Measurements from ENCODE around the gene SFXN3. TPM values are rescaled to one million over a fixed set of nuclear protein-coding genes. Genes with fewer than 3 reads are reported as not detected.

SFXN3 gene
- total RNA-seq, 1 experiment from 2014 or later, result 27.5 TPM

DNA sequence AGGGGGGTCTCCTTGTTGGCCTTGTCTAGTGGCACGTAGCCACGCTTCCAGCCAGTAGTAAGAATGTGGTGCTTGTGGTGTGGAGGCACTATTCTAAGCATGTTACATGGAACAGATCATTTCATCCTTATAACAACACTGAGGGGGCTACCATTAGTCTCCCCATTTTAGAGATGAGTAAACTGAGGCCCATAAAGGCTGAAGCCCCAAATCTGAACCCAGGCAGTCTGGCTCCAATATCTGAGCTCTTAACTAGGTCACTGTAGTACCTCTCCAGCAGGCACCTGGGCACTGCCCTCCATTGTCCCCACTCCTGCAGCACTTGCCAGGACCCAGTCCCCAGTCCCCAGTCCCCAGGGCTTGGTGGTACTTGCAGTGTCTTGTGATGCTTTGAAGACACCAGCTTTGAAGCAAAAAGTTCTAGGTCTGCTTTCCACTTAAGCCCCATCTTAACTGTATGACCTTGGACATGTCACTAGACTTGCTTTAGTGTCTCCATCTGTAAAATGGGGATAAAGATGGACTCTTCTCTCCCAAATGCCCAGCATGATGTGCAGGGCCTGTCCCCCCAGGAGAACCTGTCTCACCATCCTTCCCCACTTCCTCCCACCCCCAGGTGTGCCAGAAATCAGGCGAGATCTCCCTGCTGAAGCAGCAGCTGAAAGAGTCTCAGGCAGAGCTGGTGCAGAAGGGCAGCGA, 25.0 kb upstream of the SFXN3 start:
- H3K4me3 Mint-ChIP-seq (ENCODE audit: low read depth, unreplicated experiment), result no peak overlapping the region
- TF ChIP-seq, protein P1, sequence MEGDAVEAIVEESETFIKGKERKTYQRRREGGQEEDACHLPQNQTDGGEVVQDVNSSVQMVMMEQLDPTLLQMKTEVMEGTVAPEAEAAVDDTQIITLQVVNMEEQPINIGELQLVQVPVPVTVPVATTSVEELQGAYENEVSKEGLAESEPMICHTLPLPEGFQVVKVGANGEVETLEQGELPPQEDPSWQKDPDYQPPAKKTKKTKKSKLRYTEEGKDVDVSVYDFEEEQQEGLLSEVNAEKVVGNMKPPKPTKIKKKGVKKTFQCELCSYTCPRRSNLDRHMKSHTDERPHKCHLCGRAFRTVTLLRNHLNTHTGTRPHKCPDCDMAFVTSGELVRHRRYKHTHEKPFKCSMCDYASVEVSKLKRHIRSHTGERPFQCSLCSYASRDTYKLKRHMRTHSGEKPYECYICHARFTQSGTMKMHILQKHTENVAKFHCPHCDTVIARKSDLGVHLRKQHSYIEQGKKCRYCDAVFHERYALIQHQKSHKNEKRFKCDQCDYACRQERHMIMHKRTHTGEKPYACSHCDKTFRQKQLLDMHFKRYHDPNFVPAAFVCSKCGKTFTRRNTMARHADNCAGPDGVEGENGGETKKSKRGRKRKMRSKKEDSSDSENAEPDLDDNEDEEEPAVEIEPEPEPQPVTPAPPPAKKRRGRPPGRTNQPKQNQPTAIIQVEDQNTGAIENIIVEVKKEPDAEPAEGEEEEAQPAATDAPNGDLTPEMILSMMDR (IDR thresholded peaks at IDR 0.05; ENCODE audit: unreplicated experiment), result no peak
- no peaks in the 10 kb centered on the region for H3K27me3 Mint-ChIP-seq (ENCODE audit: unreplicated experiment)
- H3K36me3 Mint-ChIP-seq (ENCODE audit: insufficient read depth, unreplicated experiment), result peaks cover 3% of the 10 kb centered on the region
- no TSS peak for BruUV-seq (replicated peaks)
- intact Hi-C loops (cut with micrococcal nuclease; ENCODE audit: unreplicated experiment), result no loop called here
- DNase-seq, result no peak
- H3K27ac Mint-ChIP-seq (ENCODE audit: unreplicated experiment), result no peak overlapping the region
- H3K4me1 Mint-ChIP-seq (ENCODE audit: low read depth, unreplicated experiment), result no peaks in the 10 kb centered on the region
- H3K9me3 Mint-ChIP-seq (ENCODE audit: low read depth, unreplicated experiment), result no peaks in the 10 kb centered on the region
- CTCF ChIA-PET, result no interaction called here

DNA sequence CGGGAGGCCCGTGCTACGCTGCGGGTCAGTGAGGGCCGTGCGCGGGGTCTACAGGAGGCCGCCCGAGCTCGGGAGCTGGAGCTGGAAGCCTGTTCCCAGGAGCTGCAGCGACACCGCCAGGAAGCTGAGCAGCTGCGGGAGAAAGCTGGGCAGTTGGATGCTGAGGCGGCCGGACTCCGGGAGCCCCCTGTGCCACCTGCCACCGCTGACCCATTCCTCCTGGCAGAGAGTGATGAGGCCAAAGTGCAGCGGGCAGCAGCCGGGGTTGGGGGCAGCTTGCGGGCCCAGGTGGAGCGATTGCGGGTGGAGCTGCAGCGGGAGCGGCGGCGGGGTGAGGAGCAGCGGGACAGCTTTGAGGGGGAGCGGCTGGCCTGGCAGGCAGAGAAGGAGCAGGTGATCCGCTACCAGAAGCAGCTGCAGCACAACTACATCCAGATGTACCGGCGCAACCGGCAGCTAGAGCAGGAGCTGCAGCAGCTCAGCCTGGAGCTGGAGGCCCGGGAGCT, 24.4 kb upstream of the SFXN3 start:
- H3K36me3 Mint-ChIP-seq (ENCODE audit: insufficient read depth, unreplicated experiment), result no peaks in the 10 kb centered on the region
- no peaks in the 10 kb centered on the region for H3K9me3 Mint-ChIP-seq (ENCODE audit: low read depth, unreplicated experiment)
- intact Hi-C loops (cut with micrococcal nuclease; ENCODE audit: unreplicated experiment), result no loop called here
- no TSS peak for BruUV-seq (replicated peaks)
- H3K4me1 Mint-ChIP-seq (ENCODE audit: low read depth, unreplicated experiment), result no peaks in the 10 kb centered on the region
- H3K27me3 Mint-ChIP-seq (ENCODE audit: unreplicated experiment), result no peaks in the 10 kb centered on the region
- no peak overlapping the region for H3K4me3 Mint-ChIP-seq (ENCODE audit: low read depth, unreplicated experiment)
- CTCF ChIA-PET, result no interaction called here
- TF ChIP-seq, protein P1 (IDR thresholded peaks at IDR 0.05; ENCODE audit: unreplicated experiment), result no peak
- no peak for DNase-seq
- H3K27ac Mint-ChIP-seq (ENCODE audit: unreplicated experiment), result no peak overlapping the region

DNA sequence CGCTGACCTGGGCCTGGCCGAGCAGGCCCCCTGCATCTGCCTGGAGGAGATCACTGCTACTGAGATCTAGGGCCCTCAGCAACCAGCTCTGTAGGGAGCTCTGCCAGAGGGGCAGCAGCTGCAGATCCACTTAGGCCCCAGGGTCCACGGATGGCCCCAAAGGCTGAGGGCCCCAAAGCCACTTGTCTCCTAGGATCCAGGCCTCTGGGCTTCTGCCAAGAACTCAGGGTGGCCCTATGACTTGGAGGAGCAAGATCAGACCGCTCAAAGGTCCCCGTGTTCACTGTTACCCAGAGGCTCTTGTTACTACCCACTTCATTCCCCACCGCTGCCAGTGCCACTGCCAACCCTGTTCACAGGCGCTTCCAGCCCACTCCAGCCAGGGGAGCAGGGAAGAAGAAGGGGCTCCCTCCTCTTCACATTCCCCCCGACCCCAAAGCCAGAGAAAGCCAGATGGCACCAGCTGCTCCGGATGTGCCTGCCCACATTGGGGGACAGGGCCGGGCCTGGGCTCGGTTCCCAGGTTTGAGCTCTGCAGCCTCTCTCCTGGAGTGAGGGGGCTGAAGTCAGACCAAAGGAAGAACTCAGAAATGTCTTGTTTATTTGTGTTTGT, 23.8 kb upstream of the SFXN3 start:
- no TSS peak for BruUV-seq (replicated peaks)
- Mint-ChIP-seq H3K27ac (ENCODE audit: unreplicated experiment) (no peak overlapping the region), H3K27me3 (ENCODE audit: unreplicated experiment) (no peaks in the 10 kb centered on the region), H3K36me3 (ENCODE audit: insufficient read depth, unreplicated experiment) (no peaks in the 10 kb centered on the region), H3K9me3 (ENCODE audit: low read depth, unreplicated experiment) (no peaks in the 10 kb centered on the region), H3K4me3 (ENCODE audit: low read depth, unreplicated experiment) (no peak overlapping the region), H3K4me1 (ENCODE audit: low read depth, unreplicated experiment) (no peaks in the 10 kb centered on the region)
- DNase-seq, result no peak
- CTCF ChIA-PET, result no interaction called here
- intact Hi-C loops (cut with micrococcal nuclease; ENCODE audit: unreplicated experiment), result no loop called here
- TF ChIP-seq, protein P1 (IDR thresholded peaks at IDR 0.05; ENCODE audit: unreplicated experiment), result no peak

DNA sequence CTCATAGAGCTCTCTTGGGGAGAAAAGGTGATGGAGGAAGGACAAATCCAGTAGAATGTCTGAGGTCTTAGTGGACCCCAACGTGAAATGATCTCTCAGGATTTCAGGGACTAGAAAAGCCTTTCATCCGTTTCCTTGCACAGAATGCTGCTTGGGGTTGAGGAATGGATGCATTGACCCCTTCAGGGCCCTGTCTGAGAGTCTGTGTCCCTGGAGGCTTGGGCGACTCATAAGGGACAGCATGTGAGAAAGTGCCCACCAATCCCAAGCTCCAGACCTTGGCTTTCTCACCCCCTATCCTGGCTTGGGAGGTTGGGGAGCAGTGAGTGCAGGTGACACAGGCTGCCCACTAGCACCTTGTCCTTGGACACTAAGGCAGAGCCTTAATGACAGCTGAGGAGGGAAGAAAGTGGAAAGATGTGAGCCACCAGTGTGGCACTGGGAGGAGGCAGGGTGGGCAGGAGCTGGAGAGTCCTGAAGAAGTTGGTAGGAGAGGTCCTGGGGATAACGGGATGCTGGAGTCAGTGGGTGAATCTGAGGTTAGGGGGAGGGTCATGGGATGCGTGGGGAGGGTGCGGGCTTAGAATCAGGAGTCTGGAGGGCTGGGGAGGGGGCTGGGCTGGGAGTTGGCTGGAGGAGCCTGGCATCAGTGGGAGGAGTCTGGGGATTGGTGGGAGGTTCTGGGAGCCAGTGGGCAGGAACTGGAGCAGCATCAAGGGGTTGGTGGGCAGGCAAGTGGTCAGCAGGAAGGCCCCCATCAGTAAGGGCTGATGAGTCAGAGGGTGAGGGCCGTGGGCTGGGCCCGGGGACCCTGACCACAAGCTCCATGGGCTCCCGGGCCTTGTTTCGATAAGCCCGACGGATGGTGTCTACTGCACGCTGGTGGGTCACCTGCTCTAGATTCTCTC, 22.9 kb upstream of the SFXN3 start:
- no TSS peak for BruUV-seq (replicated peaks)
- Mint-ChIP-seq H3K36me3 (ENCODE audit: insufficient read depth, unreplicated experiment) (no peaks in the 10 kb centered on the region), H3K9me3 (ENCODE audit: low read depth, unreplicated experiment) (no peaks in the 10 kb centered on the region), H3K4me3 (ENCODE audit: low read depth, unreplicated experiment) (no peak overlapping the region), H3K4me1 (ENCODE audit: low read depth, unreplicated experiment) (peaks cover 5% of the 10 kb centered on the region), H3K27ac (ENCODE audit: unreplicated experiment) (no peak overlapping the region), H3K27me3 (ENCODE audit: unreplicated experiment) (no peaks in the 10 kb centered on the region)
- intact Hi-C loops (cut with micrococcal nuclease; ENCODE audit: unreplicated experiment), result no loop called here
- no peak for DNase-seq
- TF ChIP-seq, protein P1 (IDR thresholded peaks at IDR 0.05; ENCODE audit: unreplicated experiment), result no peak
- CTCF ChIA-PET, result no interaction called here

Data from Calu3 (cell line).